Left renal pelvis (tissue), 4 donors: ENCODE data around the gene LMOD2. TPM values are rescaled to one million over a fixed set of nuclear protein-coding genes. Genes with fewer than 3 reads are reported as not detected.

Experiments used
- DNase-seq, 4 donors: peaks; one replicate each; pipeline ENCODE4 v3.0.0-alpha.2; 2013; ENCODE audit warnings: low read depth in 4 of 4, low spot score in 3 of 4
- polyA plus RNA-seq, 4 donors: library from polyadenylated mRNA; unstranded; fragments of 120-200 nt; gene quantifications; one replicate each; pipeline ENCODE4 v1.2.1, GENCODE V29; 2013; ENCODE audit not compliant: insufficient read length in 4 of 4

Gene LMOD2
- polyA plus RNA-seq, 4 donors, result not detected

- DNase-seq, result no peak
Observed at GRCh38 chr7:123712619-123713018, 57.0 kb downstream of the LMOD2 start.

Other genes starting within 250 kb of the LMOD2 start
- 1 to 10 TPM in 3 of 4 donors, under 1 TPM in 1; 0.40 to 6.7 (median 5.7) TPM for gene IQUB, start 121.3 kb upstream of the LMOD2 start, polyA plus RNA-seq
- gene NDUFA5, start 98.0 kb upstream of the LMOD2 start, polyA plus RNA-seq, result 100 to 1,000 TPM; 127 to 283 (median 213) TPM
- gene ASB15, start 54.0 kb upstream of the LMOD2 start, polyA plus RNA-seq, result 1 to 10 TPM in 3 of 4 donors, under 1 TPM in 1; 0.07 to 1.7 (median 1.4) TPM
- 10 to 100 TPM; 74.2 to 96.6 (median 81.2) TPM for gene WASL, start 93.1 kb downstream of the LMOD2 start, polyA plus RNA-seq
- gene HYAL4, start 189.3 kb downstream of the LMOD2 start, polyA plus RNA-seq, result under 1 TPM in 3 of 4 donors, not detected in 1; 0.08 to 0.32 (median 0.30) TPM